Measurements from ENCODE around the gene PMM2.

PMM2 gene

GRCh38 chr16:8853150-8853549 is 55.5 kb downstream of the PMM2 start:
- DNase-seq = no peak

GRCh38 chr16:8853611-8854010 is 56.0 kb downstream of the PMM2 start:
- DNase-seq = no peak

GRCh38 chr16:8854298-8854948 is 56.8 kb downstream of the PMM2 start:
- DNase-seq = no peak

GRCh38 chr16:8855051-8855786 is 57.6 kb downstream of the PMM2 start:
- DNase-seq = no peak

- DNase-seq = no peak
Observed at GRCh38 chr16:8855972-8856371, 58.3 kb downstream of the PMM2 start.

- no peak for DNase-seq
Observed at GRCh38 chr16:8858994-8859912, 61.6 kb downstream of the PMM2 start.

GRCh38 chr16:8859913-8860881 is 62.6 kb downstream of the PMM2 start:
- DNase-seq = no peak

- DNase-seq = no peak
Observed at GRCh38 chr16:8861563-8862308, 64.1 kb downstream of the PMM2 start.

GRCh38 chr16:8862309-8863130 is 64.9 kb downstream of the PMM2 start:
- DNase-seq = no peak

- no peak for DNase-seq
Observed at GRCh38 chr16:8863594-8864424, 66.2 kb downstream of the PMM2 start.

- DNase-seq = no peak
Observed at GRCh38 chr16:8864480-8865110, 67.0 kb downstream of the PMM2 start.

GRCh38 chr16:8865145-8865882 is 67.7 kb downstream of the PMM2 start:
- no peak for DNase-seq

GRCh38 chr16:8866118-8866883 is 68.7 kb downstream of the PMM2 start:
- no peak for DNase-seq

- DNase-seq = no peak
Observed at GRCh38 chr16:8866884-8867215, 69.2 kb downstream of the PMM2 start.

GRCh38 chr16:8867216-8867931 is 69.7 kb downstream of the PMM2 start:
- no peak for DNase-seq

- no peak for DNase-seq
Observed at GRCh38 chr16:8867932-8868415, 70.3 kb downstream of the PMM2 start.
